Measurements from ENCODE around the gene FTCDNL1. TPM values are rescaled to one million over a fixed set of nuclear protein-coding genes. Genes with fewer than 3 reads are reported as not detected.
A peak's percentile ranks its signal among the peaks of the same experiment; 100 is the strongest.

Gene FTCDNL1
- total and polyA plus RNA-seq, 9 of the 15 experiments (the other 6 are each of a cell fraction or from before 2014, with no cell fraction given) = 0.13 to 0.58 (median 0.32) TPM

- POLR2A ChIA-PET = no interaction called here
- WGBS (ENCODE audit: insufficient coverage, low coverage, missing lambda C conversion rate) = 1% methylated on average over 6 of the region's 6 CpGs
Measured at GRCh38 chr2:199883474-199884212, 32.7 kb upstream of the FTCDNL1 start.

More at GRCh38 chr2:199883474-199884212, 32.7 kb upstream of the FTCDNL1 start:
- no peaks in the 10 kb centered on the region for H3K9me1 ChIP-seq (ENCODE audit: control insufficient read depth, insufficient read depth, low read length)
- H3K4me2 ChIP-seq (ENCODE audit: insufficient read depth, low read length) = no peak overlapping the region
- H3K79me2 ChIP-seq (ENCODE audit: control insufficient read depth, insufficient read depth, low read length) = no peaks in the 10 kb centered on the region
- CTCF ChIA-PET (ENCODE audit: low intra/inter-chr PET ratio) = no interaction called here
- no peaks in the 10 kb centered on the region for H4K20me1 ChIP-seq (replicated peaks; ENCODE audit: control insufficient read depth, insufficient read depth, low read length)
- H2AFZ ChIP-seq (ENCODE audit: low read depth, low read length) = no peak overlapping the region
- BruUV-seq (replicated peaks) = no TSS peak
- FAIRE-seq = no peak
- in situ Hi-C loops (cut with MboI) = no loop called here
- H3K27ac ChIP-seq (ENCODE audit: extremely low read depth, low read depth, low read length) = no peak overlapping the region
- no peak overlapping the region for H3K9ac ChIP-seq (ENCODE audit: insufficient read depth in 1 of 2, low read depth in 2 of 2, low read length in 2 of 2)
- intact Hi-C loops (cut with micrococcal nuclease) = no loop called here
- peaks cover 3% of the 10 kb centered on the region; the same call in 1 of the 2 replicates for H3K9me3 ChIP-seq (replicated peaks; ENCODE audit: control insufficient read depth, insufficient read depth, low read depth, low read length)
- H3K4me3 ChIP-seq = no peak overlapping the region
- DNase-seq (ENCODE audit: extremely low read depth in 1 of 4, low spot score in 3 of 4) = no peak
- no peaks in the 10 kb centered on the region for H3K36me3 ChIP-seq (ENCODE audit: control insufficient read depth, insufficient read depth, low read length)
- TF ChIP-seq ATF3 (IDR thresholded peaks at IDR 0.05) (peak; percentile 30; the same call in 1 of the 2 replicates), ATF3 (CRISPR knock-in tag; conservative IDR thresholded peaks at IDR 0.05) (no peak), ZNF431 (CRISPR knock-in tag; IDR thresholded peaks at IDR 0.05) (peak; percentile 96), FOSL1 (tag; conservative IDR thresholded peaks at IDR 0.05) (no peak), ATF1 (CRISPR knock-in tag; IDR thresholded peaks at IDR 0.05) (no peak), ATF1 (tag; IDR thresholded peaks at IDR 0.05) (no peak), PKNOX1 (IDR thresholded peaks at IDR 0.05) (no peak), ZMIZ1 (IDR thresholded peaks at IDR 0.05; ENCODE audit: low read depth in 2 of 2, low read length in 2 of 2) (no peak), DNMT1 (IDR thresholded peaks at IDR 0.05) (no peak), HES1 (IDR thresholded peaks at IDR 0.05; ENCODE audit: low read depth) (no peak), MYNN (IDR thresholded peaks at IDR 0.05) (no peak), MYNN (CRISPR knock-in tag; IDR thresholded peaks at IDR 0.05) (no peak)
- ATAC-seq = no peak
- no peaks in the 10 kb centered on the region for H3K27me3 ChIP-seq (ENCODE audit: control insufficient read depth in 2 of 2, insufficient read depth in 2 of 2, low read length in 2 of 2)
- H3K4me1 ChIP-seq (replicated peaks in 1 of 2; ENCODE audit: control insufficient read depth in 2 of 2, insufficient read depth in 2 of 2, low read length in 2 of 2) = no peaks in the 10 kb centered on the region

Data from K562 (cell line).